Psoas muscle (tissue), 8 donors: ENCODE results near the gene UVSSA. TPM values are rescaled to one million over a fixed set of nuclear protein-coding genes. Genes with fewer than 3 reads are reported as not detected.

Source experiments
- ATAC-seq, 4 donors: fragments of 200-7000 bp; cut with Tn5 transposase; one replicate each; pipeline ENCODE4 v1.9.1; 2020; ENCODE audit warnings: moderate library complexity in 3 of 4, mild to moderate bottlenecking in 2 of 4
- DNase-seq, 2 donors: peaks; one replicate each; pipeline ENCODE4 v3.0.0-alpha.2; 2020
- H3K27ac ChIP-seq: fragments of 200-600 bp; one replicate; pipeline ENCODE4 v1.8.0; 2022
- H3K27me3 ChIP-seq, 3 donors: fragments of 200-600 bp in 1 of 3; one replicate each; pipeline versions ENCODE4 v1.6.1 to v1.8.0; 2013 to 2022; ENCODE audit warnings: low read length in 2 of 3, mild to moderate bottlenecking in 2 of 3, moderate library complexity in 1 of 3; ENCODE audit not compliant: insufficient read depth in 3 of 3
- H3K36me3 ChIP-seq, 2 donors: fragments of 200-600 bp in 1 of 2; one replicate each; pipeline versions ENCODE4 v1.6.1 to v1.8.0; 2013 to 2022; ENCODE audit warnings: low read depth in 1 of 2, mild to moderate bottlenecking in 1 of 2, moderate library complexity in 1 of 2; ENCODE audit not compliant: insufficient read depth in 1 of 2
- H3K4me1 ChIP-seq: fragments of 200-600 bp; one replicate; pipeline ENCODE4 v1.8.0; 2022
- H3K4me3 ChIP-seq: fragments of 200-600 bp; one replicate; pipeline ENCODE4 v1.8.0; 2022; ENCODE audit warnings: mild to moderate bottlenecking
- H3K9me3 ChIP-seq: fragments of 200-600 bp; one replicate; pipeline ENCODE4 v1.8.0; 2022
- CTCF ChIP-seq: fragments of 200-600 bp; IDR thresholded peaks from one replicate; pipeline ENCODE4 v1.8.0; 2022; ENCODE audit warnings: antibody characterized with exemption
- WGBS, 3 donors: extraction: QIAGEN DNeasy Blood & Tissue Kit; methylation state at CpG; one replicate each; pipeline versions ENCODE4 v1.1.6 to v1.1.7; 2013; 5-methylcytosine and 5-hydroxymethylcytosine counted together
- intact Hi-C, 2 donors: fragments of 100-400 bp; cut with DNase I; formaldehyde crosslinking; loops; one replicate each; pipeline versions ENCODE4 v1.11.0 to v1.14.2; 2022
- polyA plus RNA-seq, 3 donors: library from polyadenylated mRNA; stranded (reverse); fragments of 200-250 nt; gene quantifications; one replicate each; pipeline ENCODE4 v1.2.3, GENCODE V29; 2013
- total RNA-seq, 4 donors: library from RNA; stranded (reverse); fragmentation: NEBNext Ultra II Directional in 2 of 4; extraction: Animal tissue kit (Norgen Biotek cat#: 25700) in 2 of 4; gene quantifications; one replicate each; pipeline versions ENCODE4 v1.2.1 to v1.2.4, GENCODE V29; 2021 to 2023
- donor health status: healthy with polysubstance abuse.
- donor health status: DM: no; HTN: no; CAD: no; lungs with moderate emphysema.
- donor health status: Bipolar disorder and iron deficiency.
- donor health status: healthy.
- donor health status: DM: yes; HTN: yes; CAD: no.
- donor health status: DM: no; HTN: no; CAD: no.
- donor health status: DM: no; HTN: no; CAD: no.
- donor health status: DM: yes; HTN: yes; CAD: no.

UVSSA gene
- total and polyA plus RNA-seq, 7 donors, result 1.9 to 9.4 (median 7.7) TPM

GRCh38 chr4:1312821-1313640, 34.0 kb upstream of the UVSSA start:
- intact Hi-C loops, result no loop called here
- Histone ChIP-seq H3K4me1 (peaks cover 30% of the 10 kb centered on the region), H3K36me3 (peaks cover 7 to 59% of the 10 kb centered on the region in 2 donors), H3K4me3 (no peak overlapping the region), H3K9me3 (no peaks in the 10 kb centered on the region), H3K27ac (no peak overlapping the region), H3K27me3 (no peaks in the 10 kb centered on the region)
- peak; percentile 4 to 21 for DNase-seq
- ATAC-seq, result no peak
- WGBS, 3 donors, result 93 to 95% (median 93%) methylated on average over 20 of the region's 20 CpGs
- no peak for TF ChIP-seq CTCF

- DNase-seq (peak in 1 of 2 donors; percentile 4), ATAC-seq (no peak)
- intact Hi-C loops, result no loop called here
- Histone ChIP-seq H3K9me3 (no peaks in the 10 kb centered on the region), H3K27ac (no peak overlapping the region), H3K4me3 (no peak overlapping the region), H3K4me1 (peaks cover 12% of the 10 kb centered on the region), H3K27me3 (no peaks in the 10 kb centered on the region), H3K36me3 (peaks cover 9 to 73% of the 10 kb centered on the region in 2 donors)
- WGBS, 3 donors, result 91 to 96% (median 94%) methylated on average over 26 to 28 of the region's 28 CpGs
- TF ChIP-seq CTCF, result no peak
Observed at GRCh38 chr4:1315306-1315705, 31.7 kb upstream of the UVSSA start.

- intact Hi-C loops, result no loop called here
- no peak overlapping the region for H3K4me3 ChIP-seq
- peaks cover 9 to 73% of the 10 kb centered on the region in 2 donors for H3K36me3 ChIP-seq
- DNase-seq (peak in 1 of 2 donors; percentile 10), ATAC-seq (no peak)
- H3K9me3 ChIP-seq, result no peaks in the 10 kb centered on the region
- H3K27me3 ChIP-seq, result no peaks in the 10 kb centered on the region
- H3K27ac ChIP-seq, result no peak overlapping the region
- TF ChIP-seq CTCF, result no peak
- H3K4me1 ChIP-seq, result peaks cover 5% of the 10 kb centered on the region
- WGBS, 3 donors, result 89 to 90% (median 90%) methylated on average over 23 to 27 of the region's 27 CpGs
Observed at GRCh38 chr4:1315836-1316536, 31.0 kb upstream of the UVSSA start.

GRCh38 chr4:1316537-1317168, 30.4 kb upstream of the UVSSA start:
- peaks cover 9 to 72% of the 10 kb centered on the region in 2 donors for H3K36me3 ChIP-seq
- TF ChIP-seq CTCF, result no peak
- peak in 1 of 4 donors; percentile 22 for ATAC-seq

More at GRCh38 chr4:1316537-1317168, 30.4 kb upstream of the UVSSA start:
- Histone ChIP-seq H3K27ac (no peak overlapping the region), H3K4me3 (no peak overlapping the region), H3K4me1 (peaks cover 5% of the 10 kb centered on the region), H3K9me3 (no peaks in the 10 kb centered on the region), H3K27me3 (no peaks in the 10 kb centered on the region)
- 83 to 90% (median 88%) methylated on average over 13 to 16 of the region's 16 CpGs for WGBS, 3 donors
- intact Hi-C loops, result no loop called here
- peak in 1 of 2 donors; percentile 3 for DNase-seq
